GM19099 (cell line): Measurements from ENCODE around the gene CCDC121.

Experiments
- POLR2A ChIP-seq: IDR thresholded peaks from 3 replicates; pipeline ENCODE4 v1.6.1; 2011; ENCODE audit warnings: low read depth; ENCODE audit not compliant: insufficient read length; ENCODE audit errors: extremely low read depth

CCDC121 gene

GRCh38 chr2:27628767-27629709, at the start of gene CCDC121, which contains the start of gene GPN1:
TSS of gene CCDC121 (minus strand) at chr2:27629012. CDS start at chr2:27627799, 1,213 bp downstream.
TSS of gene GPN1 (plus strand) at chr2:27629050. CDS start at chr2:27629059, 9 bp downstream.
- peak; percentile 98 for TF ChIP-seq POLR2A

GRCh38 chr2:27672723-27673486, 44.1 kb upstream of the CCDC121 start:
- no peak for TF ChIP-seq POLR2A

GRCh38 chr2:27671235-27671634, 42.4 kb upstream of the CCDC121 start:
- no peak for TF ChIP-seq POLR2A

- no peak for TF ChIP-seq POLR2A
These were observed 38.6 kb upstream of the CCDC121 start for GRCh38 chr2:27667446-27667845.

GRCh38 chr2:27664622-27665363, 36.0 kb upstream of the CCDC121 start:
- TF ChIP-seq POLR2A = no peak

- no peak for TF ChIP-seq POLR2A
These were observed 35.4 kb upstream of the CCDC121 start for GRCh38 chr2:27664154-27664574.

- TF ChIP-seq POLR2A = peak; percentile 69
These were observed 34.7 kb upstream of the CCDC121 start, which contains the start of the genes SLC4A1AP and SUPT7L for GRCh38 chr2:27663285-27664153. TSS of gene SLC4A1AP (plus strand) at chr2:27663889. CDS start at chr2:27663915, 26 bp downstream. TSS of gene SUPT7L (minus strand) at chr2:27663614. CDS start at chr2:27662192, 1,422 bp downstream.

GRCh38 chr2:27661371-27661770, 32.6 kb upstream of the CCDC121 start:
- no peak for TF ChIP-seq POLR2A

GRCh38 chr2:27655155-27655951, 26.5 kb upstream of the CCDC121 start:
- TF ChIP-seq POLR2A = no peak

GRCh38 chr2:27653397-27653796, 24.6 kb upstream of the CCDC121 start:
- no peak for TF ChIP-seq POLR2A

- no peak for TF ChIP-seq POLR2A
These were observed 24.0 kb upstream of the CCDC121 start for GRCh38 chr2:27652790-27653189.

GRCh38 chr2:27652341-27652740, 23.5 kb upstream of the CCDC121 start:
- TF ChIP-seq POLR2A = no peak

GRCh38 chr2:27651056-27651455, 22.2 kb upstream of the CCDC121 start:
- no peak for TF ChIP-seq POLR2A

- no peak for TF ChIP-seq POLR2A
These were observed 18.9 kb upstream of the CCDC121 start for GRCh38 chr2:27647737-27648136.

GRCh38 chr2:27647289-27647688, 18.5 kb upstream of the CCDC121 start:
- no peak for TF ChIP-seq POLR2A
